ENCODE measurements around the gene CYP2B6. TPM values are rescaled to one million over a fixed set of nuclear protein-coding genes. Genes with fewer than 3 reads are reported as not detected.
"Not testable (repeated sequence)": the region's sequence is repeated elsewhere in the genome, so short reads cannot be mapped to it uniquely, and the experiment has no call there.

Gene CYP2B6
- total RNA-seq, 2 experiments from 2014 or later, result not detected

DNA sequence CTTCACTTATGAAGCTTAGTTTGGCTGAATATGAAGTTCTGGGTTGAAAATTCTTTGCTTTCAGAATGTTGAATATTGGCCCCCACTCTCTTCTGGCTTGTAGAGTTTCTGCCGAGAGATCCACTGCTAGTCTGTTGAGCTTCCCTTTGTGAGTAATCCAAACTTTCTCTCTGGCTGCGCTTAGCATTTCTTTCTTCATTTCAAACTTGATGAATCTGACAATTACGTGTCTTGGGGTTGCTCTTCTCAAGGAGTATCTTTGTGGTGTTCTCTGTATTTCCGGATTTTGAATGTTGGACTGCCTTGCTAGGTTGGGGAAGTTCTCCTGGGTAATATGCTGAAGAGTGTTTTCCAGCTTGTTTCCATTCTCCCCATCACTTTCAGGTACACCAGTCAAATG lies 21.4 kb upstream of the CYP2B6 start:
- CTCF ChIA-PET, result interaction anchor here (1.7 kb wide), 1 partner anchor 175 kb away, joined by 8 read pairs; no protein-coding TSS in a partner anchor
- H3K4me1 Mint-ChIP-seq (ENCODE audit: low read depth), result peaks cover 44% of the 10 kb centered on the region
- H3K36me3 ChIP-seq (ENCODE audit: insufficient read depth, low read length); H3K9me3 ChIP-seq (ENCODE audit: control insufficient read depth in 1 of 2, insufficient read depth in 1 of 2, low read length in 2 of 2); H3K36me3 Mint-ChIP-seq (ENCODE audit: low read depth); H3K4me3 ChIP-seq (ENCODE audit: low read length); H3K27me3 ChIP-seq (ENCODE audit: control insufficient read depth in 1 of 2, insufficient read depth in 2 of 2, low read length in 2 of 2); H3K27me3 Mint-ChIP-seq; H3K9me3 Mint-ChIP-seq: not testable (repeated sequence)
- intact Hi-C loops (cut with DNase I, micrococcal nuclease), result loop anchor here (1.0 to 10.0 kb wide), 4 partner anchors 293 to 338 kb away; no protein-coding TSS in a partner anchor
- peaks cover 21% of the 10 kb centered on the region for H3K4me1 ChIP-seq (ENCODE audit: insufficient read depth, low read length)
- H3K27ac Mint-ChIP-seq, result peak overlapping the region; percentile 73
- POLR2A ChIA-PET, result interaction anchor here (0.9 to 2.1 kb wide), 17 partner anchors 12 to 879 kb away, joined by 3 to 11 read pairs (median 3); partner anchors contain the start of genes ACTMAP, COQ8B, EGLN2 and HNRNPUL1
- H3K27ac ChIP-seq (ENCODE audit: low read depth in 1 of 2, low read length in 2 of 2), result peak overlapping the region in 1 of 2 donors; percentile 55
- DNase-seq, result peak in 4 of 14 experiments; percentile 13 to 52 (median 42)
- ATAC-seq (ENCODE audit: poor library complexity), result peak; percentile 44
- H3K4me3 Mint-ChIP-seq, result peak overlapping the region; percentile 72

DNA sequence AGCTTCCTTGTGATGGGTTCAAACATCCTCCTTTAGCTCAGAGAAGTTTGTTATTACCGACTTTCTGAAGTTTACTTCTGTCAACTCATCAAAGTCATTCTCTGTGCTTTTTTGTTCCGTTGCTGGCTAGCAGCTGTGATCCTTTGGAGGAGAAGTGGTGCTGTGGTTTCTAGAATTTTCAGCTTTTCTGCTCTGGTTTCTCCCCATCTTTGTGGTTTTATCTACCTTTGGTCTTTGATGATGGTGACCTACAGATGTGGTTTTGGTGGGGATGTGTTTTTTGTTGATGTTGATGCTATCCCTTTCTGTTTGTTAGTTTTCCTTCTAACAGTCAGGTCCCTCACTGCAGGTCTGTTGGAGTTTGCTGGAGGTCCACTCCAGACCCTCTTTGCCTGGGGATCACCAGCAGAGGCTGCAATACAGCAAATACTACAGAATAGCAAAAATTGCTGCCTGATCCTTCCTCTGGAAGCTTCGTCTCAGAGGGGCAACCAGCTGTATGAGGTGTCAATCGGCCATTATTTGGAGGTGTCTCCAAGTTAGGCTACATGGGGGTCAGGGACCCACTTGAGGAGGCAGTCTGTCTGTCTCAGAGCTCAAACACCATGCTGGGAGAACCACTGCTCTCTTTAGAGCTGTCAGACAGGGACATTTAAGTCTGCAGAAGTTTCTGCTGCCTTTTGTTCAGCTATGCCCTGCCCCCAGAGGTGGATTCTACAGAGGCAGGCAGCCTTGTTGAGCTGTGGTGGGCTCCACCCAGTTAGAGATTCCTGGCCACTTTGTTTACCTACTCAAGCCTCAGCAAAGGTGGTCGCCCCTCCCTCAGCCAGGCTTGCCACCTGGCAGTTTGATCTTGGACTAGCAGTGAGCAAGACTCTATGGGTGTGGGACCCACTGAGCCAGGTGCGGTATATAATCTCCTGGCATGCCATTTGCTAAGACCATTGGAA lies 20.4 kb upstream of the CYP2B6 start:
- peak overlapping the region; percentile 72 for H3K4me3 Mint-ChIP-seq

DNA sequence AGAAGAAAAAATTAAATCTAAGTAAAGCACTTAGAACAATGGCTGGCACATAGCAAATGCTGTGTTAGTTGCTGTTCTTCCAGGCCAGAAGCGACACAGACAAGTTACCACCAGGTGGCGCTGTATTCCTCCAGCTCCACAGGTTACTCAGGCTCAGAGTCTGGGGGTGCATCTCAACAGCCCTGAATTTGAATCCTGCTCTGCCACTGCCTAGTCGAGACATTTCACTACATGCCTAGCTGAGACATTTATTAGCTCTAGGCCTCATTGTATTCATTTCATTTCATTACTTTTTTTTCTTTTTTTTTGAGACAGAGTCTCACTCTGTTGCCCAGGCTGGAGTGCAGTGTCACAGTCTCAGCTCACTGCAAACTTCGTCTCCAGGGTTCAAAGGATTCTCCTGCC lies 16.4 kb upstream of the CYP2B6 start:
- POLR2A ChIA-PET, result no interaction called here

More for the DNA sequence above, 20.4 kb upstream of the CYP2B6 start:
- not testable (repeated sequence) for H3K9me3 Mint-ChIP-seq; H3K9me3 ChIP-seq (ENCODE audit: control insufficient read depth in 1 of 2, insufficient read depth in 1 of 2, low read length in 2 of 2); H3K27me3 ChIP-seq (ENCODE audit: control insufficient read depth in 1 of 2, insufficient read depth in 2 of 2, low read length in 2 of 2); H3K36me3 Mint-ChIP-seq (ENCODE audit: low read depth); H3K27me3 Mint-ChIP-seq; H3K27ac ChIP-seq (ENCODE audit: low read depth in 1 of 2, low read length in 2 of 2); H3K36me3 ChIP-seq (ENCODE audit: insufficient read depth, low read length); H3K4me3 ChIP-seq (ENCODE audit: low read length)
- Mint-ChIP-seq H3K27ac (peak overlapping the region; percentile 73), H3K4me1 (ENCODE audit: low read depth) (peaks cover 45% of the 10 kb centered on the region)
- intact Hi-C loops (cut with DNase I, micrococcal nuclease), result loop anchor here (1.0 to 10.0 kb wide), 4 partner anchors 292 to 337 kb away; no protein-coding TSS in a partner anchor
- ATAC-seq (ENCODE audit: poor library complexity) (peak; percentile 70), DNase-seq (peak in 13 of 14 experiments; percentile 8 to 86 (median 29))
- CTCF ChIA-PET, result interaction anchor here (0.6 to 1.7 kb wide), 2 partner anchors 174 to 218 kb away, joined by 4 to 8 read pairs; no protein-coding TSS in a partner anchor
- POLR2A ChIA-PET, result interaction anchor here (0.9 to 2.1 kb wide), 20 partner anchors 13 to 879 kb away, joined by 3 to 11 read pairs (median 4); partner anchors contain the start of genes ACTMAP, COQ8B, EGLN2 and HNRNPUL1
- H3K4me1 ChIP-seq (ENCODE audit: insufficient read depth, low read length), result peaks cover 21% of the 10 kb centered on the region

More for the DNA sequence above, 16.4 kb upstream of the CYP2B6 start:
- intact Hi-C loops (cut with DNase I, micrococcal nuclease), result loop anchor here (1.0 to 10.0 kb wide), 4 partner anchors 170 to 330 kb away; no protein-coding TSS in a partner anchor
- Mint-ChIP-seq H3K36me3 (ENCODE audit: low read depth) (no peaks in the 10 kb centered on the region), H3K4me1 (ENCODE audit: low read depth) (peaks cover 32% of the 10 kb centered on the region), H3K9me3 (no peaks in the 10 kb centered on the region), H3K27me3 (peaks cover 21% of the 10 kb centered on the region), H3K27ac (no peak overlapping the region), H3K4me3 (no peak overlapping the region)
- peaks cover 20% of the 10 kb centered on the region for H3K4me1 ChIP-seq (ENCODE audit: insufficient read depth, low read length)
- CTCF ChIA-PET, result interaction anchor here (0.9 to 1.8 kb wide), 3 partner anchors 11 to 170 kb away, joined by 3 to 9 read pairs (median 5); no protein-coding TSS in a partner anchor
- TF ChIP-seq, protein P1, sequence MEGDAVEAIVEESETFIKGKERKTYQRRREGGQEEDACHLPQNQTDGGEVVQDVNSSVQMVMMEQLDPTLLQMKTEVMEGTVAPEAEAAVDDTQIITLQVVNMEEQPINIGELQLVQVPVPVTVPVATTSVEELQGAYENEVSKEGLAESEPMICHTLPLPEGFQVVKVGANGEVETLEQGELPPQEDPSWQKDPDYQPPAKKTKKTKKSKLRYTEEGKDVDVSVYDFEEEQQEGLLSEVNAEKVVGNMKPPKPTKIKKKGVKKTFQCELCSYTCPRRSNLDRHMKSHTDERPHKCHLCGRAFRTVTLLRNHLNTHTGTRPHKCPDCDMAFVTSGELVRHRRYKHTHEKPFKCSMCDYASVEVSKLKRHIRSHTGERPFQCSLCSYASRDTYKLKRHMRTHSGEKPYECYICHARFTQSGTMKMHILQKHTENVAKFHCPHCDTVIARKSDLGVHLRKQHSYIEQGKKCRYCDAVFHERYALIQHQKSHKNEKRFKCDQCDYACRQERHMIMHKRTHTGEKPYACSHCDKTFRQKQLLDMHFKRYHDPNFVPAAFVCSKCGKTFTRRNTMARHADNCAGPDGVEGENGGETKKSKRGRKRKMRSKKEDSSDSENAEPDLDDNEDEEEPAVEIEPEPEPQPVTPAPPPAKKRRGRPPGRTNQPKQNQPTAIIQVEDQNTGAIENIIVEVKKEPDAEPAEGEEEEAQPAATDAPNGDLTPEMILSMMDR (IDR thresholded peaks at IDR 0.05), result peak; percentile 99
- DNase-seq (peak; percentile 68 to 92 (median 76)), ATAC-seq (ENCODE audit: poor library complexity) (peak; percentile 78)
- H3K36me3 ChIP-seq (ENCODE audit: insufficient read depth, low read length), result no peaks in the 10 kb centered on the region
- H3K27ac ChIP-seq (ENCODE audit: low read depth in 1 of 2, low read length in 2 of 2), result no peak overlapping the region
- no peak overlapping the region for H3K4me3 ChIP-seq (ENCODE audit: low read length)
- peaks cover 0 to 2% of the 10 kb centered on the region in 2 experiments for H3K27me3 ChIP-seq (ENCODE audit: control insufficient read depth in 1 of 2, insufficient read depth in 2 of 2, low read length in 2 of 2)
- H3K9me3 ChIP-seq (ENCODE audit: control insufficient read depth in 1 of 2, insufficient read depth in 1 of 2, low read length in 2 of 2), result no peaks in the 10 kb centered on the region
